Measurements from ENCODE around the gene GPR132. TPM values are rescaled to one million over a fixed set of nuclear protein-coding genes. Genes with fewer than 3 reads are reported as not detected.
A peak's percentile ranks its signal among the peaks of the same experiment; 100 is the strongest.

Gene GPR132
- total and polyA plus RNA-seq, 7 donors: 0.60 to 8.4 (median 1.9) TPM

DNA sequence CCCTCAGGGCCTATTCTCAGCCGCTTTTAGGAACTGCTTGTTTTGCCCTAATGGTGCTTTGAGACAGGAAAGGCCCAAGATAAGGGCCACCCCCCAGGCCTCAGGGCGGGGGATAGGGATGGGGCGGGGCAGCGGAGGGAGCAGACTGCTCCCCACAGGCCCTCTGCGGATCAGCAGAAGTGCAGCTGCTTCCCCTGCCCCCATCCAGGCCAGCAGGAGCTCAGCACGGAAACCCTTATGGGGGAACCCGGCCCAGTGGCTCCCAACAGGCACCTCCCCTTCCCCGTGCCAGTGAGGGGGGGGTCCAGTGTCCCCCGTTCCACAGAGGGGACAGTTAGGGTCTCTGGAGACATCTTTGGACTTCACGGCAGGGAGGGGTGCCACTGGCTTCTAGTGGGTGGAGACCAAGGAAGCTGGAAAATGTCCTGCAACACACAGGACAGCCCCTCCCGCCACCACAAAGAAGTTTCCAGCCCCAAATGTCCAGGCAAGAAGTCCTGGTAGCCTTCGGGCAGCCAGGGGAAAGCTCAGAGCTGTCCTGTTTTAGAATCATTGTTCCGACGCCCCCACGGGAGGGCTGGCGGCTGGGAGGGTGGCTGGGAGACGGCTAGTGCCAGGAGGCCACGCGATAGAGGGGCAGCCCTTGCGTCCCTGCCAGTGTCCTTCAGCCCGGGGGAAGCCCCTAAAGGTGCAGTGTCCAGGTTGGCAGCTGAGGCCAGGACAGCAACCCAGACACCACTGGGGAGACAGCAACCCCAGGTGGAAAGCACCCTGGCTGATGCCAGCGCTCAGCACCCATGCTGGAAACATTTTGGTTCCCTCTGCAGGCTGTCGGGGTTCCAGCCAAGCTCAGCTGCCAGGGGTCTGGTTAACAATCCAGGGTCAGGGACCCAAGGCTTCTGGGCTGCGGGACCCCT, 10.4 kb upstream of the GPR132 start:
- peak in 1 of 4 donors; percentile 17 for TF ChIP-seq POLR2AphosphoS5 (IDR thresholded peaks at IDR 0.05)
- TF ChIP-seq, protein P1, sequence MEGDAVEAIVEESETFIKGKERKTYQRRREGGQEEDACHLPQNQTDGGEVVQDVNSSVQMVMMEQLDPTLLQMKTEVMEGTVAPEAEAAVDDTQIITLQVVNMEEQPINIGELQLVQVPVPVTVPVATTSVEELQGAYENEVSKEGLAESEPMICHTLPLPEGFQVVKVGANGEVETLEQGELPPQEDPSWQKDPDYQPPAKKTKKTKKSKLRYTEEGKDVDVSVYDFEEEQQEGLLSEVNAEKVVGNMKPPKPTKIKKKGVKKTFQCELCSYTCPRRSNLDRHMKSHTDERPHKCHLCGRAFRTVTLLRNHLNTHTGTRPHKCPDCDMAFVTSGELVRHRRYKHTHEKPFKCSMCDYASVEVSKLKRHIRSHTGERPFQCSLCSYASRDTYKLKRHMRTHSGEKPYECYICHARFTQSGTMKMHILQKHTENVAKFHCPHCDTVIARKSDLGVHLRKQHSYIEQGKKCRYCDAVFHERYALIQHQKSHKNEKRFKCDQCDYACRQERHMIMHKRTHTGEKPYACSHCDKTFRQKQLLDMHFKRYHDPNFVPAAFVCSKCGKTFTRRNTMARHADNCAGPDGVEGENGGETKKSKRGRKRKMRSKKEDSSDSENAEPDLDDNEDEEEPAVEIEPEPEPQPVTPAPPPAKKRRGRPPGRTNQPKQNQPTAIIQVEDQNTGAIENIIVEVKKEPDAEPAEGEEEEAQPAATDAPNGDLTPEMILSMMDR (IDR thresholded peaks at IDR 0.05): no peak

DNA sequence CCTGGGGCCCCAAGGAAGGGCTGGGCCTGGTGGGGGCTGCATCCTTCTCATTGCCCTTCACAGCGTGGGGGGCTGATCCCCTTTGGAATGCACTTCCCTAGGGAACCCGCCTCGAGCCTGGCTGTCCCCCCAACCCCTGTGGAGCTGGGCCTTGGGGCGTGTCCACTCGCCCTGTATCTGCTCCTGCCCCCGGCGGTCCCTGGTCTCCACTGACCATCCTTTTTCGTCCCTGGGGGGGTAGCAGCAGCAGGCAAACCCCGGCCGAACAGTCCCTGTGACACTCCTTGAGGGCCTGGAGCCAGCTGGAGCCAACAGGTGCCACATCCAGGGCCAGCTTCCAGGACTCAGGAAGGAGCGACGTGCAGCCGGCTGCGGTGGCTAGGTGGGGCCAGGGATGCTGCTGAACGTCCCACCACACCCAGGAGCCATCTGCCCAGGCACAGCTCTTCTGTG, 9.4 kb upstream of the GPR132 start:
- H3K4me3 ChIP-seq: no peak overlapping the region
- no peak overlapping the region for H3K27ac ChIP-seq
- no peaks in the 10 kb centered on the region for H3K36me3 ChIP-seq
- whole genome bisulfite sequencing, 2 donors: 34 to 58% methylated on average over 15 of the region's 15 CpGs
- intact Hi-C loops (cut with DNase I): no loop called here
- DNase-seq: no peak
- H3K27me3 ChIP-seq: peaks cover 17 to 70% (median 49%) of the 10 kb centered on the region in 3 donors
- no peaks in the 10 kb centered on the region for H3K9me3 ChIP-seq
- TF ChIP-seq EP300 (IDR thresholded peaks at IDR 0.05) (no peak), POLR2AphosphoS5 (IDR thresholded peaks at IDR 0.05) (no peak), POLR2A (IDR thresholded peaks at IDR 0.05) (no peak)
- TF ChIP-seq, protein P1 (IDR thresholded peaks at IDR 0.05): no peak
- peaks cover 0 to 7% (median 0%) of the 10 kb centered on the region in 4 donors for H3K4me1 ChIP-seq

More for the DNA sequence above, 10.4 kb upstream of the GPR132 start:
- Histone ChIP-seq H3K27ac (no peak overlapping the region), H3K4me1 (peaks cover 0 to 7% (median 0%) of the 10 kb centered on the region in 4 donors), H3K27me3 (peaks cover 13 to 60% (median 47%) of the 10 kb centered on the region in 3 donors), H3K36me3 (no peaks in the 10 kb centered on the region), H3K4me3 (peak overlapping the region in 2 of 4 donors; percentile 12 to 13), H3K9me3 (no peaks in the 10 kb centered on the region)
- DNase-seq: peak; percentile 64
- WGBS, 2 donors: 41 to 43% methylated on average over 24 of the region's 24 CpGs
- intact Hi-C loops (cut with DNase I): no loop called here

DNA sequence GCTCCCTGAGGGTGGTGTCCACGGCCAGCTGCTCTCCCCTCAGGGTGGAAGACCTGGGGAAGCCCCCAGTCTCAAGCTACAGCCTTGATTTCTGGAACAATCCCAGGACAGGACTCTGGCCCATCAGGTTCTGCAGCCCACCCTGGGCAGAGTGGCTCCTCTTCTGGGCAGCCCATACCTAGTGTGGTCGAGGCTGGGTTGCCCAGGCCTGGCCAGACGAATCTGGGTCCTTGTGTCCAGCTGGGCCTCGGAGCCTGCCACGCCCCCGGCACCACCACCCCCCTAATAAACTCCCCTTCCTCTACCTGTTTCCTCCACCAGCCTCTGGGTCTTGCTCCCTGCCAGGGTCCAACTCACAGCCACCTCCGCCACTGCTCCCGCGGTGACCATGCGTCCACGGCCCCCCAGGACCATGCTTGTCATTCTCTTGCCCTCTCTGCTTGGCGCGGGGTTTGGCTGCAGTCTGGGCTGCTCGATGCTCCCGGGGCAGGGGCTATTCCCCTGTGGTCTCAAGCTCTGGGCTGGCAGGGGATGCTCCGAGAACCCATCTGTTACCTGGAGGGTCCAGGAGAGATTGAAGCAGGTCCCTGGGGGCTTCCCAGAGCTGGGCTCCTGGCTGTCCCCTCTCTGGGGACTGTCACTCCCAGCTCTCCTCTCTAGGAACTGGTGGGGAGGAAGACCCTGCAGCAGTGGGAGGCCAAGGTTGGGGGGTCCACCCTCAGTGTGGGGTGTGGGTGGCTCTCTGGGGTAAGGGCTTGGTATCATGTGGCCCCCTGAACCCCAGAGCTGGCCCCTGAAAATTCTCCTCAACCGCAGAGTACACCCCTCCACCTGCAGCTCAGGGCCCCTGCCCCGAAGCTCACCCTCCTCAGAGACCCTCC, 8.7 kb upstream of the GPR132 start:
- Histone ChIP-seq H3K9me3 (no peaks in the 10 kb centered on the region), H3K4me3 (no peak overlapping the region), H3K27me3 (peaks cover 17 to 76% (median 49%) of the 10 kb centered on the region in 3 donors), H3K4me1 (peaks cover 0 to 7% (median 0%) of the 10 kb centered on the region in 4 donors), H3K36me3 (no peaks in the 10 kb centered on the region), H3K27ac (no peak overlapping the region)
- intact Hi-C loops (cut with DNase I): no loop called here
- 81 to 87% methylated on average over 18 of the region's 18 CpGs for WGBS, 2 donors
- no peak for TF ChIP-seq EP300 (IDR thresholded peaks at IDR 0.05)
- TF ChIP-seq POLR2A (IDR thresholded peaks at IDR 0.05): no peak
- no peak for DNase-seq

DNA sequence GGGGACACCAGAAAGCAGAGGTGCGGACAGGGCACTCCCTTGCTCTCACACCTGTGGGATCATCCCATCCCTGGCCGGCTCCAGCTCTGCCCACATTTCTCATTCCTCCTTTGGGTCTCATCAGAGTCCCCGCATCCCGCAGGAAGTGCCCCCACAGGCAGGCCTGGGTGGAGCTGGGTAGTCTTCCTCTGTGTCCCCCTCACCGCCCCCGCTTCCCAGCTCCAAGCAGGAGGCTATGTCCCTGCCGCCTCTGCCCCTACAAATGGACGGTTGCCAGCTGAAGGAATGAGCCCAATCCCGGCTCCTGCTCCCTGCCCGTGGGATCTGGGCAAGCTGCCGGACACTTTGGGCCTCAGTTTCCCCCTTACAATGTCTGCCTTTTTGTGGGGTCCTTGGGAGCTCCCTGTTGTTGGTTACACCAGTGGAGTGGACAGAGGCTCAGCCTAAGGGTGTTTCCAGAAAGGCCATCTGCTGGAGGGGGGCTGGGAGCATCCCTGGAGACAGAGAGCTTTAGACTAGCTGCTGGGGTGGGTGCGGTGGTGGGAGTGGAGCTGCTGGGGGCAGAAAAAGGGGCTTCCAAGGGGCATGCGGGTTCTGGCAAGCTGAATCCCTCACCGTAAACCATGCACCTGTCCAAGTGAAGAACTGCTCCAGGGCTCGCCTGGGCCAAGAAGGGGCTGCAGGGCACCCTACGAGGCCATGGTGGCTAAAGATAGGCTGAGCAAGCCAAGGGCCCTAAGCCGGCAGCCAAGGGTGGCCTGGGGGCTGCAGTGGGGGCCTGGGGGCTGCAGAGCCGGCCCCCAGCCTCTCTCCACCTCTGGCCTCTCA, 7.9 kb upstream of the GPR132 start:
- 76 to 89% methylated on average over 18 of the region's 18 CpGs for WGBS, 2 donors
- DNase-seq: no peak
- Histone ChIP-seq H3K27me3 (peaks cover 17 to 85% (median 49%) of the 10 kb centered on the region in 3 donors), H3K4me1 (peaks cover 0 to 7% (median 0%) of the 10 kb centered on the region in 4 donors), H3K9me3 (no peaks in the 10 kb centered on the region), H3K4me3 (no peak overlapping the region), H3K27ac (no peak overlapping the region), H3K36me3 (no peaks in the 10 kb centered on the region)
- TF ChIP-seq POLR2AphosphoS5 (IDR thresholded peaks at IDR 0.05): no peak
- TF ChIP-seq, protein P1 (IDR thresholded peaks at IDR 0.05): no peak
- TF ChIP-seq POLR2A (IDR thresholded peaks at IDR 0.05): no peak
- no peak for TF ChIP-seq EP300 (IDR thresholded peaks at IDR 0.05)
- intact Hi-C loops (cut with DNase I): no loop called here
